ENCODE measurements around the gene IL25.

IL25 gene

GRCh38 chr14:23339506-23340268 lies 32.9 kb upstream of the IL25 start:
- TF ChIP-seq Cebpa-rat (IDR thresholded peaks at IDR 0.05) = no peak

GRCh38 chr14:23344481-23344880 lies 28.1 kb upstream of the IL25 start:
- TF ChIP-seq Cebpa-rat (IDR thresholded peaks at IDR 0.05) = no peak
- Histone ChIP-seq H3K9me3 (replicated peaks in 1 of 11) (peaks cover 23 to 36% (median 25%) of the 10 kb centered on the region in 11 experiments), H3K36me3 (no peaks in the 10 kb centered on the region), H3K27me3 (no peaks in the 10 kb centered on the region), H3K4me1 (no peaks in the 10 kb centered on the region), H3K27ac (no peak overlapping the region), H3K9ac (no peak overlapping the region), H3K4me2 (no peak overlapping the region), H3K4me3 (no peak overlapping the region), H4K20me1 (no peaks in the 10 kb centered on the region; a peak in 1 of 22 replicates)

More at GRCh38 chr14:23339506-23340268, 32.9 kb upstream of the IL25 start:
- Histone ChIP-seq H4K20me1 (no peaks in the 10 kb centered on the region), H3K27me3 (no peaks in the 10 kb centered on the region), H3K36me3 (no peaks in the 10 kb centered on the region), H3K9ac (no peak overlapping the region), H3K27ac (no peak overlapping the region), H3K9me3 (replicated peaks in 1 of 11) (peaks cover 33 to 54% (median 49%) of the 10 kb centered on the region in 11 experiments), H3K4me3 (no peak overlapping the region), H3K4me2 (no peak overlapping the region), H3K4me1 (no peaks in the 10 kb centered on the region)

GRCh38 chr14:23345987-23346692 lies 26.5 kb upstream of the IL25 start:
- Histone ChIP-seq H3K9me3 (replicated peaks in 1 of 11) (peaks cover 7 to 19% (median 9%) of the 10 kb centered on the region in 11 experiments; a peak in 20 of 22 replicates), H3K4me1 (no peaks in the 10 kb centered on the region), H4K20me1 (no peaks in the 10 kb centered on the region; a peak in 1 of 22 replicates), H3K27ac (no peak overlapping the region), H3K36me3 (no peaks in the 10 kb centered on the region), H3K27me3 (no peaks in the 10 kb centered on the region), H3K4me3 (no peak overlapping the region), H3K9ac (no peak overlapping the region), H3K4me2 (no peak overlapping the region)
- no peak for TF ChIP-seq Cebpa-rat (IDR thresholded peaks at IDR 0.05)

DNA sequence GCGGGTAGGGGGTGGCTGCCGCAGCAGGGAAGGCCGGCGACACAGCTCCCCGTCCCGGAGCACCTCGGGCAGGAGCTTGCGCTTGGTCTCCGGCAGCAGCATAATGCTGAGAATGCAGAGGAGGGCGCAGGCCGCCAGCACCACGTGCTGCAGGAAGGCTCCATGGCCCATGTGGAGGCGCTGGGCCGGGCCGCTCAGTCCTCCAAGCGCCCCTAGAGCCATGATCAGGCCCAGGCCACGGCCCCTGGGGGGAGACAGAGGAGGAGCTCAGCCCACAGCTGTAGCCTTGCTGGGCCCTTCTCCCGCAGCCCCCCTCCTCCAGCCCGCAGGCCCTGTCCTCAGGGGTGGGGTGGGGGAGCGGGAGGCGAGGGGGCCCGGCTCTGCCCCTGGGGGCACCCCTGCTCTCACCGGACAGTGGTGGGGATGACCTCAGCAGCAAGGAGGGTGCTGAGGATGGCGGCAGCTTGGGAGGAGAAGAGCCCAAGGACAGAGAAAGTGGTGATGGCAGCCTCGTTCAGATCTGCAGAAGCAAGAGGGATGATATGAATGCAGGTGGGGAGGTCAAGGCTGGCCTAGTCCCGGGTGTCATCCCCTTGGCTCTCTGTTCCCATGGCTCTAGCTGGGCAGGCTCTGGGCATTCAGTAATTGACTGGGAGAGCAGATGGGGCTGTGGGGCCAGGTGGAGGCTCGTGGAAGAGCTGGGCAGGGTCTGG lies 25.8 kb upstream of the IL25 start:
- Histone ChIP-seq H3K4me2 (no peak overlapping the region), H3K27ac (no peak overlapping the region), H4K20me1 (no peaks in the 10 kb centered on the region; a peak in 1 of 22 replicates), H3K4me1 (no peaks in the 10 kb centered on the region), H3K4me3 (no peak overlapping the region), H3K9me3 (replicated peaks in 1 of 11) (peaks cover 2 to 17% (median 8%) of the 10 kb centered on the region in 11 experiments; a peak in 19 of 22 replicates), H3K9ac (no peak overlapping the region), H3K36me3 (no peaks in the 10 kb centered on the region), H3K27me3 (no peaks in the 10 kb centered on the region)
- TF ChIP-seq Cebpa-rat (IDR thresholded peaks at IDR 0.05) = no peak

- Histone ChIP-seq H3K4me1 (no peaks in the 10 kb centered on the region), H3K27ac (no peak overlapping the region), H3K4me2 (no peak overlapping the region), H4K20me1 (no peaks in the 10 kb centered on the region; a peak in 1 of 22 replicates), H3K9me3 (replicated peaks in 1 of 11) (peaks cover 6 to 18% (median 14%) of the 10 kb centered on the region in 11 experiments; a peak in 16 of 22 replicates), H3K27me3 (no peaks in the 10 kb centered on the region), H3K9ac (no peak overlapping the region), H3K4me3 (no peak overlapping the region), H3K36me3 (no peaks in the 10 kb centered on the region)
- no peak for TF ChIP-seq Cebpa-rat (IDR thresholded peaks at IDR 0.05)
Observed at GRCh38 chr14:23347406-23348296, 25.0 kb upstream of the IL25 start.

DNA sequence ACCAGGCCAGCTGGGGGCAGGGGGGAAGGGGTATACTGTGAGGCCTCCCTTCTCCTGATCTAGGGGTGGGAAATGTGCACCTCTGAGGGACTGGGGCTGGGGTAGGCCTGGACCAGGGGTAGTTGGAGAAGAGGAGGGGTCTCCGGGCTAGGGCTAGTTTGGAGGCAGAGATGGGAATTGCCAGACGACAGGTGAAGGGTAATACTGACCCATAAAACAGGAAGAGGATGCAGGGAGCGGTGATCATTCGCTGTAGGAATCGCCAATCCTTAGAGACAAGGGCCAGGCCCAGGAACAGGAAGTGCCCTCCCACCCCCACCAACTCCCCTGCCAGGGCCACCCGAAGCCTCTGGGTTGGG lies 24.3 kb upstream of the IL25 start:
- peaks cover 6 to 18% (median 13%) of the 10 kb centered on the region in 11 experiments; a peak in 16 of 22 replicates for H3K9me3 ChIP-seq (replicated peaks in 1 of 11)
- H3K4me1 ChIP-seq = no peaks in the 10 kb centered on the region
- no peaks in the 10 kb centered on the region; a peak in 1 of 22 replicates for H4K20me1 ChIP-seq
- no peak overlapping the region for H3K27ac ChIP-seq
- H3K4me2 ChIP-seq = no peak overlapping the region
- no peaks in the 10 kb centered on the region for H3K36me3 ChIP-seq
- H3K9ac ChIP-seq = no peak overlapping the region
- H3K4me3 ChIP-seq = no peak overlapping the region
- no peak for TF ChIP-seq Cebpa-rat (IDR thresholded peaks at IDR 0.05)
- no peaks in the 10 kb centered on the region for H3K27me3 ChIP-seq

DNA sequence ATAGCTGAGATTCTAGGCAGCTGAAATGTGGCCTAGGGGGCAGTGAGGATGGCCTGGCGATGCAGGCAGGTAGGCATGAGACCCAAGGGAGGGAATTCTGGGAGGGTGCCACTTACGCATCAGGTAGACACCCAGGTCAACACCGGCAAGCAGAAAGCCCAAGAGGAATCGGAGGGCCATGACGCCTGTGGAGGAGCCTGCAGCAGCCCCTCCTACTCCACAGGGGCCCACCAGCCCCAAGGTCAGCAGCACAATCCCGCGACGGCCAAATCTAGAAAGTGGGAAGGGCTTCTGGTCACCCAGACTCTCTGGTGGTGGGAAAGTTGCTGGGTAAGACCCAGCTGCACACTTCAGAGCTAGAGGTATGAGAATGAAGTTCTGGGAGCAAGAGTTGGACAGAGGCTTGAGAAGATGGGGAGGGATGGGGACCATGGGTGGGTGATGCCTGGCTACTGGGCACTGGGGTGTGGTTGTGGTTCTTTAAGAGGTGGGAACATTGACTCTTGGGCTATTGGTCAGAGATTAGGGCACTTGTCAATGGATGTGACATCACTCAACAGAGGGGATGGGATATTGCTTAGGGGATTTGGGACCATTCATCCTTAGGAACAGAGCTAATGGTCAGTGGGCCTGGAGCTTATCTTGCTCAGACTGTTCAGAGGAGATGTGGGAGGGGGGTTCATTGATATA lies 23.3 kb upstream of the IL25 start:
- Histone ChIP-seq H3K27me3 (no peaks in the 10 kb centered on the region), H3K27ac (no peak overlapping the region), H3K4me3 (no peak overlapping the region), H3K4me1 (no peaks in the 10 kb centered on the region), H4K20me1 (no peaks in the 10 kb centered on the region; a peak in 1 of 22 replicates), H3K4me2 (no peak overlapping the region), H3K9me3 (replicated peaks in 1 of 11) (peaks cover 6 to 18% (median 13%) of the 10 kb centered on the region in 11 experiments; a peak in 16 of 22 replicates), H3K36me3 (no peaks in the 10 kb centered on the region), H3K9ac (no peak overlapping the region)
- no peak for TF ChIP-seq Cebpa-rat (IDR thresholded peaks at IDR 0.05)
